H1 (cell line): ENCODE results near the gene SETX.

Experiments used
- JUN ChIP-seq: IDR thresholded peaks from 2 replicates; pipeline ENCODE4 v1.6.1; 2011; ENCODE audit warnings: low read depth, mild to moderate bottlenecking, improper control_type of control experiment, low read length
- JUND ChIP-seq: IDR thresholded peaks from 2 replicates; pipeline ENCODE4 v1.6.1; 2011; ENCODE audit warnings: mild to moderate bottlenecking, improper control_type of control experiment, low read length
- POLR2A ChIP-seq, 2 experiments: IDR thresholded peaks; 1 replicate in 1 of 2; 2 replicates in 1 of 2; pipeline ENCODE4 v1.6.1; 2011; ENCODE audit warnings: low read depth in 2 of 2, low read length in 2 of 2, mild to moderate bottlenecking in 2 of 2; ENCODE audit errors: control extremely low read depth in 1 of 2
- SIN3A ChIP-seq, 2 experiments: IDR thresholded peaks in 1 of 2; conservative IDR thresholded peaks in 1 of 2; 2 replicates each; pipeline ENCODE4 v1.6.1; 2011 to 2012; ENCODE audit warnings: low read length in 2 of 2, improper control_type of control experiment in 1 of 2, low read depth in 1 of 2, mild to moderate bottlenecking in 1 of 2
- TF ChIP-seq, protein P1 (sequence below), 3 experiments: IDR thresholded peaks; 1 replicate in 2 of 3; 2 replicates in 1 of 3; pipeline versions ENCODE4 v1.5.1 to v1.6.1; 2011; ENCODE audit warnings: low read length in 3 of 3, mild to moderate bottlenecking in 3 of 3, inconsistent platforms in 2 of 3, low read depth in 1 of 3, moderate library complexity in 1 of 3; ENCODE audit not compliant: insufficient read depth in 1 of 3; ENCODE audit errors: control extremely low read depth in 1 of 3

DNA sequence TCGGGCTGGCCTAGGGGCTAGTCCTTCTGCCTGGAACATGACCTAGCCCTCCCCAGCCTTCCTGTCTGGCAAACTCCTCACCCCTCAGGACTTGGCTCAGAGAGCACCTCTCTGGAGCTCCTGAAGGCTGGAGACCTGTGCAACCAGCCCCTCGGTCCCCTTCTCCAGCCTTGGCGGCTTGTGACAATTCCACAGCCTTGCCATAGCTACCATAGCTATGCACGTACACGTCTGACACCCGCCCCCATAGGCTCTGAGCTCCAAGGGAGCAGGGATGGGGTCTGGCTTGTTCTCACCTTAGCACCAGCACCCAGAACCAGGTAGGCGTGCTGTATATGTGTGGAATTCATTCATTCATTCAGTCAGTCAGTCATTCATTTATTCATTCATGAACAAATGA, 143.2 kb downstream of the SETX start:
- TF ChIP-seq, protein P1, sequence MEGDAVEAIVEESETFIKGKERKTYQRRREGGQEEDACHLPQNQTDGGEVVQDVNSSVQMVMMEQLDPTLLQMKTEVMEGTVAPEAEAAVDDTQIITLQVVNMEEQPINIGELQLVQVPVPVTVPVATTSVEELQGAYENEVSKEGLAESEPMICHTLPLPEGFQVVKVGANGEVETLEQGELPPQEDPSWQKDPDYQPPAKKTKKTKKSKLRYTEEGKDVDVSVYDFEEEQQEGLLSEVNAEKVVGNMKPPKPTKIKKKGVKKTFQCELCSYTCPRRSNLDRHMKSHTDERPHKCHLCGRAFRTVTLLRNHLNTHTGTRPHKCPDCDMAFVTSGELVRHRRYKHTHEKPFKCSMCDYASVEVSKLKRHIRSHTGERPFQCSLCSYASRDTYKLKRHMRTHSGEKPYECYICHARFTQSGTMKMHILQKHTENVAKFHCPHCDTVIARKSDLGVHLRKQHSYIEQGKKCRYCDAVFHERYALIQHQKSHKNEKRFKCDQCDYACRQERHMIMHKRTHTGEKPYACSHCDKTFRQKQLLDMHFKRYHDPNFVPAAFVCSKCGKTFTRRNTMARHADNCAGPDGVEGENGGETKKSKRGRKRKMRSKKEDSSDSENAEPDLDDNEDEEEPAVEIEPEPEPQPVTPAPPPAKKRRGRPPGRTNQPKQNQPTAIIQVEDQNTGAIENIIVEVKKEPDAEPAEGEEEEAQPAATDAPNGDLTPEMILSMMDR (IDR thresholded peaks at IDR 0.05; ENCODE audit: control extremely low read depth in 1 of 3, insufficient read depth in 1 of 3, low read depth in 1 of 3, low read length in 3 of 3), result no peak
- no peak for TF ChIP-seq POLR2A (IDR thresholded peaks at IDR 0.05; ENCODE audit: control extremely low read depth in 1 of 2, low read depth in 2 of 2, low read length in 2 of 2)
- TF ChIP-seq JUND, result no peak
- no peak for TF ChIP-seq JUN
- TF ChIP-seq SIN3A (conservative IDR thresholded peaks at IDR 0.05 in 1 of 2, IDR thresholded peaks at IDR 0.05 in 1 of 2; ENCODE audit: low read depth in 1 of 2, low read length in 2 of 2), result no peak
